ENCODE measurements around the gene YTHDC1. TPM values are rescaled to one million over a fixed set of nuclear protein-coding genes. Genes with fewer than 3 reads are reported as not detected.

The YTHDC1 gene
- total RNA-seq, 2 donors from 2014 or later = 170 to 184 TPM

- Histone ChIP-seq H3K27me3 (ENCODE audit: control insufficient read depth, insufficient read depth, low read length, poor library complexity, severe bottlenecking) (no peaks in the 10 kb centered on the region), H3K9ac (ENCODE audit: extremely low read depth, low read length, poor library complexity, severe bottlenecking) (peak overlapping the region; percentile 35), H3K27ac (ENCODE audit: low read depth, low read length) (no peak overlapping the region), H3K4me3 (ENCODE audit: low read length) (peak overlapping the region; percentile 78), H3K36me3 (ENCODE audit: control insufficient read depth, insufficient read depth, low read length) (peaks cover 13% of the 10 kb centered on the region), H3K4me1 (ENCODE audit: control insufficient read depth, insufficient read depth, low read length) (no peaks in the 10 kb centered on the region), H3K9me3 (ENCODE audit: control insufficient read depth, low read length) (peaks cover 78% of the 10 kb centered on the region)
- WGBS, 2 experiments (ENCODE audit: insufficient coverage in 1 of 2, insufficient read length in 1 of 2) = 42 to 47% methylated on average over 3 of the region's 3 CpGs
- H3K36me3 Mint-ChIP-seq (ENCODE audit: low read depth) = peaks cover 54% of the 10 kb centered on the region
- peaks cover 28% of the 10 kb centered on the region for H3K27me3 Mint-ChIP-seq (ENCODE audit: insufficient read depth)
- peaks cover 22% of the 10 kb centered on the region for H3K4me1 Mint-ChIP-seq
- peak overlapping the region; percentile 87 for H3K27ac Mint-ChIP-seq
- no peak for TF ChIP-seq CTCF (conservative IDR thresholded peaks at IDR 0.05)
- DNase-seq = peak; percentile 57
- H3K9me3 Mint-ChIP-seq = peaks cover 80% of the 10 kb centered on the region
- no peak overlapping the region for H3K4me3 Mint-ChIP-seq
Measured at GRCh38 chr4:68367835-68368234, 17.9 kb upstream of the YTHDC1 start.

GRCh38 chr4:68366600-68366999 lies 16.7 kb upstream of the YTHDC1 start:
- peaks cover 28% of the 10 kb centered on the region for H3K27me3 Mint-ChIP-seq (ENCODE audit: insufficient read depth)
- Histone ChIP-seq H3K36me3 (ENCODE audit: control insufficient read depth, insufficient read depth, low read length) (peaks cover 13% of the 10 kb centered on the region), H3K4me3 (ENCODE audit: low read length) (peak overlapping the region; percentile 65), H3K9ac (ENCODE audit: extremely low read depth, low read length, poor library complexity, severe bottlenecking) (no peak overlapping the region), H3K9me3 (ENCODE audit: control insufficient read depth, low read length) (peaks cover 77% of the 10 kb centered on the region), H3K4me1 (ENCODE audit: control insufficient read depth, insufficient read depth, low read length) (no peaks in the 10 kb centered on the region), H3K27ac (ENCODE audit: low read depth, low read length) (no peak overlapping the region), H3K27me3 (ENCODE audit: control insufficient read depth, insufficient read depth, low read length, poor library complexity, severe bottlenecking) (no peaks in the 10 kb centered on the region)
- peaks cover 80% of the 10 kb centered on the region for H3K9me3 Mint-ChIP-seq
- peaks cover 21% of the 10 kb centered on the region for H3K4me1 Mint-ChIP-seq
- H3K36me3 Mint-ChIP-seq (ENCODE audit: low read depth) = peaks cover 54% of the 10 kb centered on the region
- no peak for DNase-seq
- no peak overlapping the region for H3K4me3 Mint-ChIP-seq
- peak overlapping the region; percentile 39 for H3K27ac Mint-ChIP-seq
- no peak for TF ChIP-seq CTCF (conservative IDR thresholded peaks at IDR 0.05)
- WGBS, 2 experiments (ENCODE audit: insufficient coverage in 1 of 2, insufficient read length in 1 of 2) = 92 to 100% methylated on average over 4 of the region's 4 CpGs

- no peak for TF ChIP-seq CTCF (conservative IDR thresholded peaks at IDR 0.05)
- H3K9me3 Mint-ChIP-seq = peaks cover 67% of the 10 kb centered on the region
- 94 to 100% methylated on average over 1 of the region's 1 CpG for WGBS, 2 experiments (ENCODE audit: insufficient coverage in 1 of 2, insufficient read length in 1 of 2)
Measured at GRCh38 chr4:68365068-68365467, 15.2 kb upstream of the YTHDC1 start.

More at GRCh38 chr4:68365068-68365467, 15.2 kb upstream of the YTHDC1 start:
- H3K4me3 Mint-ChIP-seq = no peak overlapping the region
- H3K36me3 ChIP-seq (ENCODE audit: control insufficient read depth, insufficient read depth, low read length) = peaks cover 13% of the 10 kb centered on the region
- no peak overlapping the region for H3K27ac ChIP-seq (ENCODE audit: low read depth, low read length)
- no peaks in the 10 kb centered on the region for H3K27me3 ChIP-seq (ENCODE audit: control insufficient read depth, insufficient read depth, low read length, poor library complexity, severe bottlenecking)
- H3K4me3 ChIP-seq (ENCODE audit: low read length) = peak overlapping the region; percentile 65
- no peak for DNase-seq
- no peak overlapping the region for H3K27ac Mint-ChIP-seq
- peaks cover 54% of the 10 kb centered on the region for H3K36me3 Mint-ChIP-seq (ENCODE audit: low read depth)
- peaks cover 62% of the 10 kb centered on the region for H3K9me3 ChIP-seq (ENCODE audit: control insufficient read depth, low read length)
- H3K27me3 Mint-ChIP-seq (ENCODE audit: insufficient read depth) = peaks cover 28% of the 10 kb centered on the region
- peaks cover 36% of the 10 kb centered on the region for H3K4me1 Mint-ChIP-seq
- H3K9ac ChIP-seq (ENCODE audit: extremely low read depth, low read length, poor library complexity, severe bottlenecking) = no peak overlapping the region
- no peaks in the 10 kb centered on the region for H3K4me1 ChIP-seq (ENCODE audit: control insufficient read depth, insufficient read depth, low read length)

Data from endodermal cell (in vitro differentiated cells).